Osteocyte (in vitro differentiated cells): ENCODE results near the gene EXOC4. TPM values are rescaled to one million over a fixed set of nuclear protein-coding genes. Genes with fewer than 3 reads are reported as not detected.

Source experiments
- DNase-seq: peaks from one replicate; pipeline ENCODE4 v3.0.0; 2021; ENCODE audit warnings: mixed read lengths; ENCODE audit not compliant: unreplicated experiment; ENCODE audit errors: extremely low spot score
- H3K27ac Mint-ChIP-seq: one replicate; pipeline ENCODE4 v1.8.0; 2021; ENCODE audit warnings: mild to moderate bottlenecking, mixed read lengths; ENCODE audit not compliant: unreplicated experiment
- H3K27me3 Mint-ChIP-seq: one replicate; pipeline ENCODE4 v1.8.0; 2021; ENCODE audit warnings: mixed read lengths; ENCODE audit not compliant: unreplicated experiment
- H3K36me3 Mint-ChIP-seq: one replicate; pipeline ENCODE4 v1.8.0; 2021; ENCODE audit warnings: mixed read lengths; ENCODE audit not compliant: unreplicated experiment
- H3K4me1 Mint-ChIP-seq: one replicate; pipeline ENCODE4 v1.8.0; 2021; ENCODE audit warnings: mixed read lengths; ENCODE audit not compliant: unreplicated experiment
- H3K4me3 Mint-ChIP-seq: one replicate; pipeline ENCODE4 v1.8.0; 2021; ENCODE audit warnings: mild to moderate bottlenecking, moderate library complexity, mixed read lengths; ENCODE audit not compliant: unreplicated experiment
- H3K9me3 Mint-ChIP-seq: one replicate; pipeline ENCODE4 v1.8.0; 2021; ENCODE audit warnings: mixed read lengths; ENCODE audit not compliant: unreplicated experiment
- total RNA-seq: library from RNA; stranded (reverse); gene quantifications from 2 replicates; pipeline ENCODE4 v1.2.1, GENCODE V29; 2021
- TF ChIP-seq, protein P1 (sequence below): fragments of 200-600 bp; sonication (generic); IDR thresholded peaks from 2 replicates; pipeline ENCODE4 v1.5.0; 2021; ENCODE audit warnings: antibody characterized with exemption, mild to moderate bottlenecking, moderate library complexity

The EXOC4 gene
- total RNA-seq, 1 donor from 2014 or later, result 99.9 TPM

DNA sequence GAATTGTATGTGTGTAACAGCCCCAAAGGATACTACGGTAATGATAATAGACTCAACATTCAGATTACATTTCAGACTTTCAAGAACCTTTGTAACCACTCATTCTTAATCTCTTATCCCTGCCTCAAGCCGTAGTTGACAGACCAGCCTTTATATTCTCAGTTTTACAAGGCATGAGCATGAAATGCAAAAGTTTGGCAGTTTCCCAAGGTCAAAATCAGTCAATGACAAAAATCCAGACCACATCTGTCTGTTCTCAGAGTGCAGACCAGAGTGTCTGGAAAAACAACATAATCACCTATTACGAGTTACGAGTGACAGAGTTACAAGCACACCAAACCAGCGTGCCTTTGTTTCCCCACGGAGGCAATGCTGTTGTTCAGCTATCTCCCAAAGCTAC is 695.7 kb downstream of the EXOC4 start:
- Mint-ChIP-seq H3K4me1 (no peaks in the 10 kb centered on the region), H3K9me3 (no peaks in the 10 kb centered on the region), H3K36me3 (peaks cover 7% of the 10 kb centered on the region), H3K27ac (no peak overlapping the region), H3K4me3 (no peak overlapping the region), H3K27me3 (no peaks in the 10 kb centered on the region)
- TF ChIP-seq, protein P1, sequence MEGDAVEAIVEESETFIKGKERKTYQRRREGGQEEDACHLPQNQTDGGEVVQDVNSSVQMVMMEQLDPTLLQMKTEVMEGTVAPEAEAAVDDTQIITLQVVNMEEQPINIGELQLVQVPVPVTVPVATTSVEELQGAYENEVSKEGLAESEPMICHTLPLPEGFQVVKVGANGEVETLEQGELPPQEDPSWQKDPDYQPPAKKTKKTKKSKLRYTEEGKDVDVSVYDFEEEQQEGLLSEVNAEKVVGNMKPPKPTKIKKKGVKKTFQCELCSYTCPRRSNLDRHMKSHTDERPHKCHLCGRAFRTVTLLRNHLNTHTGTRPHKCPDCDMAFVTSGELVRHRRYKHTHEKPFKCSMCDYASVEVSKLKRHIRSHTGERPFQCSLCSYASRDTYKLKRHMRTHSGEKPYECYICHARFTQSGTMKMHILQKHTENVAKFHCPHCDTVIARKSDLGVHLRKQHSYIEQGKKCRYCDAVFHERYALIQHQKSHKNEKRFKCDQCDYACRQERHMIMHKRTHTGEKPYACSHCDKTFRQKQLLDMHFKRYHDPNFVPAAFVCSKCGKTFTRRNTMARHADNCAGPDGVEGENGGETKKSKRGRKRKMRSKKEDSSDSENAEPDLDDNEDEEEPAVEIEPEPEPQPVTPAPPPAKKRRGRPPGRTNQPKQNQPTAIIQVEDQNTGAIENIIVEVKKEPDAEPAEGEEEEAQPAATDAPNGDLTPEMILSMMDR, result no peak
- no peak for DNase-seq

DNA sequence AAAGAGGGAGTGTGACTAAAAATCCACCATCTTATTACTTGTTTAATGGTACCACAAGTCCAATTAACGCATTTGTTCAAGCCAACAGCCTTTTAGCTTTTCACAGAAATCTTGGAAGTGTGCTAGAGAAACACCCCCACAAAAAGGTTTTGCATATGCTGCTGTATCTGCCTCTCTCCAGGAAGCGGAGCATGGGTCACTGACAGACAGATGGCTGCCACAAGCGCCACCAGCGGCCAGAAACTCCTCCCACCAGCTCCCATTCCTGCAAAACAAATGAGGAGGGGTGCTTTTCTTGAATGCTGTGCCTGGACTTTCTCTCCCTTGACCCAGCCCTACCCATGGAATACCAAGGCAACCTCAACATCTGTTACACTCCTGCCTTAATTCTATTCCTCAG is 698.0 kb downstream of the EXOC4 start:
- no peak overlapping the region for H3K27ac Mint-ChIP-seq
- no peaks in the 10 kb centered on the region for H3K4me1 Mint-ChIP-seq
- H3K9me3 Mint-ChIP-seq, result no peaks in the 10 kb centered on the region
- H3K4me3 Mint-ChIP-seq, result no peak overlapping the region
- TF ChIP-seq, protein P1, result no peak
- H3K27me3 Mint-ChIP-seq, result no peaks in the 10 kb centered on the region
- peaks cover 8% of the 10 kb centered on the region for H3K36me3 Mint-ChIP-seq
- no peak for DNase-seq

DNA sequence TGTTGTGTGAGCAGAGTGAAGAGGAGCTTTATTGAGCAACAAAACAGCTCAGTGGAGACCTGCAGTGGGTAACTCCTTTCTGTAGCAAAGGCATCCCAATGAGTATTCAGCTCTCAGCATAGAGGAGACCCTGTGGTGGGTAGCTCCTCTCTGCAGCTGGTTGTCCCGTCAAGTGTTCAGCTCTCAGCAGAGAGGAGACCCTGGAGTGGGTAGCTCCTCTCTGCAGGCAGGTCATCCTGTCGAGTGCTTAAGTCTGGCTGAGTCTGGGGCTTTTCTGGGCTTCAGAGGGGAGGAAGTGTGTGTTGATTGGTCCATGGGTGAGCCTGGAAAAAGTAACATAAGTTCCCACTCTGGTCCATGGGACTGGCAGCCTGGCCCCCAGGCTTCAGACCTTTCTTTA is 702.3 kb downstream of the EXOC4 start:
- no peaks in the 10 kb centered on the region for H3K4me1 Mint-ChIP-seq
- TF ChIP-seq, protein P1, result no peak
- H3K36me3 Mint-ChIP-seq, result peaks cover 1% of the 10 kb centered on the region
- no peaks in the 10 kb centered on the region for H3K27me3 Mint-ChIP-seq
- no peak overlapping the region for H3K27ac Mint-ChIP-seq
- no peak for DNase-seq
- no peak overlapping the region for H3K4me3 Mint-ChIP-seq
- no peaks in the 10 kb centered on the region for H3K9me3 Mint-ChIP-seq

DNA sequence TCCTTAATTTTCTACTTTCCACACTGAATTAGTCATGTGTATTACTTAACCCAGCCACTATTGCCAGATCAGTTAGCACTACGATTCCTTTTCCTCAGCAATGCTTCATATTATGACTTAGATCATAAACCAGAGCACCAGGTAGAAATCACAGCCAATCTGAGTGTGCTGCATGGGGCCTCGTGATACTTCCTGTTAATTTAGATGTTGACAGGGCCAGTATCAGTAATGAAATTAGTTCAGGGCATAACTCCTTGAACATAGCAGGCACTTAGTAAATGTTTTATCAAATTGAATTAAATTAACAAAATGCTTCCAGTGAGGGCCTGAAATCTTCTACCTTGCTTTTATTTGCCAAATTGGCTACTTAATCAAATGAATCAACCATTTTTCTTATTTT is 705.0 kb downstream of the EXOC4 start:
- Mint-ChIP-seq H3K9me3 (no peaks in the 10 kb centered on the region), H3K4me1 (no peaks in the 10 kb centered on the region), H3K27me3 (no peaks in the 10 kb centered on the region), H3K27ac (no peak overlapping the region), H3K36me3 (peaks cover 1% of the 10 kb centered on the region), H3K4me3 (no peak overlapping the region)
- TF ChIP-seq, protein P1, result no peak
- no peak for DNase-seq

DNA sequence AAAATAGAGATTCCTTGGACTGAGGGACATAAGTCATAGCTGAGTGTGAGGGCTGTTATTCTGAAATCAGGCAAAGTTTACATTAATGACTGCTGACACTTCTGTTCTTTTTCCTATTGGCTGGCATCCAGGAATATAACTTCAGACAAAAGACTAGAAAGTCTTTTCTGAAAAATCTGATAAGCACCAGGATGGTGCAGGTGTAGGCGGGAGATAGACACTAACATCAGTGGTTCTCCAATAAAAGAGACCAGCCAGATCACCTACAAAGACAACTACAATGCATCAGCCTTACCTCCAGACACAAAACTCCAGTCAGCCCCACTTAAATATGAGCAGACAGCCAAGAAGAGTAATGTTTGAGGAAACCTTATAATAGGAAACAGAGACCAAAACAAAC is 705.9 kb downstream of the EXOC4 start:
- Mint-ChIP-seq H3K36me3 (peaks cover 1% of the 10 kb centered on the region), H3K27ac (no peak overlapping the region), H3K4me3 (no peak overlapping the region), H3K9me3 (no peaks in the 10 kb centered on the region), H3K4me1 (no peaks in the 10 kb centered on the region), H3K27me3 (no peaks in the 10 kb centered on the region)
- TF ChIP-seq, protein P1, result no peak
- DNase-seq, result no peak
